Measurements from ENCODE around the gene CHD1L.

DNA sequence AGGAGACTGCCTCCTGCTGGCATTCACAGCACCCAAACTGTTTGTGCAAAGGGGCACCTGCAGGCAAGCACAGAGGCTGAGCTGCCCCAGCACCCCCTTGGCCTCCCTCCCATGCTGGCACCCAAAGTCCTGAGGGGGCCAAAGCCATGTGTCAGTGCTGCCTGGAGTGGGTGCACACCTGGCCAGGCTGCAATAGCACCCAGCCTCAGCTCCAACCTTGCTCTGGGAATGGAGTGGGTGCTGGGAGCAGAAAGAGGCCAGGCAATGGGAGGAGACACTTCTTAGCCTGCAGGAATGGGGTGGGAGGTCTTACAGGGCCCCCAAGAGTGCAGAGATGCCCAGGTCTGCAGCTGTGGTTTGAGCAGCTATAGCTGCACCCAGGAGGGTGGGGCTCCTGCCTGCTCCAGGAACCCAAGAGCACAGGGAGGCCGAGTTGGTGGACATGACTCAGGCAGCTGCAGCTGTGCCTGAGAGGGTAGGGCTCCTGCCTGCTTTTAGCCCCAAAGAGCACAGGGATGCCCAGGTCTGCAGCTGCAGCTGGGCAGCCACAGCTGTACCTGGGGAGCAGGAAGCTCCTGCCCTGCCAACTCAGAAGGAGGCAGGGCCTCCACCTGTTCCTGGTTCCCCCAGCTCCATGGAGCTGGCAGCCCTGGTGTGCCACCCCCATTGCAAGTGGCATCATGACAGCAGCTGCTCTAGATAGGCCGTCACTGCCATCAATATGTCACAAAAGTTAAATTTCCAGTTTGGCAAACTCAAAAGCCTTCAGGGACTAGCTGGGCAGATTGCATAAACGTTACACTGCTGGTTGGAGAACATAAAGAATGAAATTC, 5.3 kb upstream of the CHD1L start:
- TF ChIP-seq, protein P1, sequence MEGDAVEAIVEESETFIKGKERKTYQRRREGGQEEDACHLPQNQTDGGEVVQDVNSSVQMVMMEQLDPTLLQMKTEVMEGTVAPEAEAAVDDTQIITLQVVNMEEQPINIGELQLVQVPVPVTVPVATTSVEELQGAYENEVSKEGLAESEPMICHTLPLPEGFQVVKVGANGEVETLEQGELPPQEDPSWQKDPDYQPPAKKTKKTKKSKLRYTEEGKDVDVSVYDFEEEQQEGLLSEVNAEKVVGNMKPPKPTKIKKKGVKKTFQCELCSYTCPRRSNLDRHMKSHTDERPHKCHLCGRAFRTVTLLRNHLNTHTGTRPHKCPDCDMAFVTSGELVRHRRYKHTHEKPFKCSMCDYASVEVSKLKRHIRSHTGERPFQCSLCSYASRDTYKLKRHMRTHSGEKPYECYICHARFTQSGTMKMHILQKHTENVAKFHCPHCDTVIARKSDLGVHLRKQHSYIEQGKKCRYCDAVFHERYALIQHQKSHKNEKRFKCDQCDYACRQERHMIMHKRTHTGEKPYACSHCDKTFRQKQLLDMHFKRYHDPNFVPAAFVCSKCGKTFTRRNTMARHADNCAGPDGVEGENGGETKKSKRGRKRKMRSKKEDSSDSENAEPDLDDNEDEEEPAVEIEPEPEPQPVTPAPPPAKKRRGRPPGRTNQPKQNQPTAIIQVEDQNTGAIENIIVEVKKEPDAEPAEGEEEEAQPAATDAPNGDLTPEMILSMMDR (IDR thresholded peaks at IDR 0.05; ENCODE audit: poor library complexity, severe bottlenecking) = no peak
- TF ChIP-seq, protein P2, sequence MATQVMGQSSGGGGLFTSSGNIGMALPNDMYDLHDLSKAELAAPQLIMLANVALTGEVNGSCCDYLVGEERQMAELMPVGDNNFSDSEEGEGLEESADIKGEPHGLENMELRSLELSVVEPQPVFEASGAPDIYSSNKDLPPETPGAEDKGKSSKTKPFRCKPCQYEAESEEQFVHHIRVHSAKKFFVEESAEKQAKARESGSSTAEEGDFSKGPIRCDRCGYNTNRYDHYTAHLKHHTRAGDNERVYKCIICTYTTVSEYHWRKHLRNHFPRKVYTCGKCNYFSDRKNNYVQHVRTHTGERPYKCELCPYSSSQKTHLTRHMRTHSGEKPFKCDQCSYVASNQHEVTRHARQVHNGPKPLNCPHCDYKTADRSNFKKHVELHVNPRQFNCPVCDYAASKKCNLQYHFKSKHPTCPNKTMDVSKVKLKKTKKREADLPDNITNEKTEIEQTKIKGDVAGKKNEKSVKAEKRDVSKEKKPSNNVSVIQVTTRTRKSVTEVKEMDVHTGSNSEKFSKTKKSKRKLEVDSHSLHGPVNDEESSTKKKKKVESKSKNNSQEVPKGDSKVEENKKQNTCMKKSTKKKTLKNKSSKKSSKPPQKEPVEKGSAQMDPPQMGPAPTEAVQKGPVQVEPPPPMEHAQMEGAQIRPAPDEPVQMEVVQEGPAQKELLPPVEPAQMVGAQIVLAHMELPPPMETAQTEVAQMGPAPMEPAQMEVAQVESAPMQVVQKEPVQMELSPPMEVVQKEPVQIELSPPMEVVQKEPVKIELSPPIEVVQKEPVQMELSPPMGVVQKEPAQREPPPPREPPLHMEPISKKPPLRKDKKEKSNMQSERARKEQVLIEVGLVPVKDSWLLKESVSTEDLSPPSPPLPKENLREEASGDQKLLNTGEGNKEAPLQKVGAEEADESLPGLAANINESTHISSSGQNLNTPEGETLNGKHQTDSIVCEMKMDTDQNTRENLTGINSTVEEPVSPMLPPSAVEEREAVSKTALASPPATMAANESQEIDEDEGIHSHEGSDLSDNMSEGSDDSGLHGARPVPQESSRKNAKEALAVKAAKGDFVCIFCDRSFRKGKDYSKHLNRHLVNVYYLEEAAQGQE (IDR thresholded peaks at IDR 0.05; ENCODE audit: borderline replicate concordance) = no peak
- no peak for TF ChIP-seq POLR2AphosphoS5 (IDR thresholded peaks at IDR 0.05)
- TF ChIP-seq EZH2 (IDR thresholded peaks at IDR 0.05; ENCODE audit: borderline replicate concordance, insufficient read depth, low read length, poor library complexity, severe bottlenecking) = no peak
- no peak for TF ChIP-seq RAD21 (conservative IDR thresholded peaks at IDR 0.05)
- TF ChIP-seq EP300 (conservative IDR thresholded peaks at IDR 0.05; ENCODE audit: poor library complexity, severe bottlenecking) = no peak
